C4-2B (cell line): Measurements from ENCODE around the gene TLK2.
A peak's percentile ranks its signal among the peaks of the same experiment; 100 is the strongest.

Experiments
- H3K27ac ChIP-seq: fragments of 450-650 bp; 2 replicates; pipeline ENCODE4 v1.5.1; 2017
- ZFX ChIP-seq: fragments of 450-650 bp; IDR thresholded peaks from 2 replicates; pipeline ENCODE4 v1.6.1; 2017
- TF ChIP-seq, protein P1 (sequence below): fragments of 450-650 bp; conservative IDR thresholded peaks from 2 replicates; pipeline ENCODE4 v1.5.1; 2017; ENCODE audit warnings: mild to moderate bottlenecking

TLK2 gene

DNA sequence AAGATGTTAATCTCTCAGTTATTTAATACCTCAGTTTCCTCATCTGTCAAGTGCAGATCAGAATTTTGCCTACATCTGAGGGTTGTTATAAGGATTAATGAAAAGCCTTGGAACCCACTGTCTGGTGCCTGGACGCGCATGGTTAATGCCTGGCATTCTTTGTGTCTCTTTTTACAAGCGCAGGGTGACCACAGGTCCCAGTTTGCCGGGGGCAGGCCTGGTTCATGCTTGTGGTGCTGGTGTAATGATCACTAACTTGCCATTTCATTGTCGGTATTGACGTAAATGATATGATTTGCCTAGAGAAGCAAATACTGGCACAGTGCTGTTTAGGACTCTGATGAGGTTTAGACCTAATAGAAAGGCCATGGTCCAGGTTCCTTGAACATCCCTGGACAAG, 172.0 kb downstream of the TLK2 start:
- TF ChIP-seq, protein P1, sequence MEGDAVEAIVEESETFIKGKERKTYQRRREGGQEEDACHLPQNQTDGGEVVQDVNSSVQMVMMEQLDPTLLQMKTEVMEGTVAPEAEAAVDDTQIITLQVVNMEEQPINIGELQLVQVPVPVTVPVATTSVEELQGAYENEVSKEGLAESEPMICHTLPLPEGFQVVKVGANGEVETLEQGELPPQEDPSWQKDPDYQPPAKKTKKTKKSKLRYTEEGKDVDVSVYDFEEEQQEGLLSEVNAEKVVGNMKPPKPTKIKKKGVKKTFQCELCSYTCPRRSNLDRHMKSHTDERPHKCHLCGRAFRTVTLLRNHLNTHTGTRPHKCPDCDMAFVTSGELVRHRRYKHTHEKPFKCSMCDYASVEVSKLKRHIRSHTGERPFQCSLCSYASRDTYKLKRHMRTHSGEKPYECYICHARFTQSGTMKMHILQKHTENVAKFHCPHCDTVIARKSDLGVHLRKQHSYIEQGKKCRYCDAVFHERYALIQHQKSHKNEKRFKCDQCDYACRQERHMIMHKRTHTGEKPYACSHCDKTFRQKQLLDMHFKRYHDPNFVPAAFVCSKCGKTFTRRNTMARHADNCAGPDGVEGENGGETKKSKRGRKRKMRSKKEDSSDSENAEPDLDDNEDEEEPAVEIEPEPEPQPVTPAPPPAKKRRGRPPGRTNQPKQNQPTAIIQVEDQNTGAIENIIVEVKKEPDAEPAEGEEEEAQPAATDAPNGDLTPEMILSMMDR, result no peak
- no peak overlapping the region for H3K27ac ChIP-seq

GRCh38 chr17:62652251-62653001, 173.8 kb downstream of the TLK2 start:
- H3K27ac ChIP-seq, result peak overlapping the region; percentile 60
- TF ChIP-seq, protein P1, result no peak
- TF ChIP-seq ZFX, result peak; percentile 57; the same call in 1 of the 2 replicates

DNA sequence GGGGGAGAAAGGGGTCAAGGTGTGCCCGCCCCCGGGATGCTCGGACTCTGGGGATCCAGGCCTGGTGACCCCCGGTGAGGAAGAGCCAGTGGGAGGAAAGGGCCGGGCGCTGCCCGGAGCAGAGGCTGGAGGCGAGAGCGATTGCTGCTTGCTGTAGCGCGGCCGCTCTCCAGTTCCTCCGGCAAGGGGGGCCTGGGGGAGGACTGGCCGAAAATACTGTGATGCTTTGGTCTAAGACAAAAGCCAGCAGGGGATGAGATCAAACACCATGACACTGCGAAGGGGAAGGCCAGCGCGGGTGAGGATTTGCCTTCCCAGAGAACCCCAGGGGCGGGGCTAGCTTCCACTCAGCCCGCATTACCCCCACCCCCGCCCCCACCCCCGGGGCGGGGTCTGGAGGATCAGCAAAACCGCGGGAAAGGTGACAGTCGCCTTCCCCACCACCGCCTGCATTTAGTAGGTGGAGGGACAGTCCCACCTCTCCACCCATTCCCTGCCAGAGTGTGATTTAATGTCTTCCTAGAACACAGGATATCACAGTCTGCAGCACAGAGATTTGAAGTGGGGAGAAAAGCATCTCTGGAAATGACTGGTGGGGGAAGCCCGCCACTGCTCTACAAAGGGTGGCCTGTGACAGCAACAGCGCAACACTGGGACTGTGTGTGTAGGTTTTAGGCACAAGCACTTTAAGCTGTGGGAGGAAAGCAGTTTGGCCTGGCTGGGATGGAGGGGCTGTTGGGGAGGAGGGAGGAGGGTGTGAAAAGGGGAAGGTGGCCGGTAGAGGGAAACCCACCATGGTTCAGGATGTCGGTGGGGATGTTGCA, 174.6 kb downstream of the TLK2 start:
- no peak for TF ChIP-seq ZFX
- TF ChIP-seq, protein P1, result no peak
- H3K27ac ChIP-seq, result peak overlapping the region; percentile 60

DNA sequence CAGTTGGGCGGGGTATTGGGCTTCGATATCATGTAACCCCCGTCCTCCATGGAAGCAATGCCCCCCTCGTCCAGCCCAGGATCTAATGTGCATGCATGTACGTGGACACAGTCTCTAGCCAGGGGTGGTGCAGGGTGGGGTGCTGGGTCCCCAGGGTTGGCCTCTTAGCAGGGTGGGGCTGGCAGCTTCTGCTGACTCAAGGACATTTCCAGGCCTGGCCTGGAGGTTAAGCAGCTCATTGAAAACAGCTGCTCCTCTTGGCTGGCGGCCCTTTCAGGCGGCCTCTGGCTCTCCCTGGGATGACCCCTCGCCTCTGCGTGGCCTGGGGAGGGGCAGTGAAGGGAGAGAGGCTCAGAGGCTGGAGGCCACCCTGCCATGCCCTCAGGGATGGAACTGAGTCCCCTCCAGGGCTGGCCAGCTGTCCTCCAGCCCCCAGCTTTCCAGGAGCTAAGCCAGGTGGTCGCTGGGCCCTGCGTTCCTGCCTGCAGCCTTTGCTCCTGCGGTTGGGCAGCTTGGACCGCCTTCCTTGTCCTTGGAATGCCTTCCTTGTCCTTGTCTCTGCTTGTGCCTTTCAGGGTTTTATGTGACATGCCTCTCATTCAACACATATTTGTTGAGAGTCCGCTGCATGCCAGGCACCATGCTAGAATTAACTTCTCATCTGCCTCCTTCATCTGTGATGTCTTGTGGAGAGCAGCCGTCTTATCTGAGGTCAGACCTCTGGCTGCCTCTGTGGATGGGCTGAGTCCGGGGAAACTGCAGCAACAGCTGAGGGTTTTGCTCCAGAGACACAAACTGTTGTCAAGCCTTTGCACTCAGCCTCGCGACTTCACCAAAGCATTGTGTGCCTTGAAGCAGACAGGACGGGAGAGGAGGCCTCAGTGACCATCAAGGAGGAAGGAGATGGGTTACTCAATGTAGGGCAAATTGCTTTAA, 175.5 kb downstream of the TLK2 start:
- H3K27ac ChIP-seq, result no peak overlapping the region
- no peak for TF ChIP-seq ZFX
- TF ChIP-seq, protein P1, result no peak

GRCh38 chr17:62655656-62656055, 177.0 kb downstream of the TLK2 start:
- TF ChIP-seq, protein P1, result no peak
- no peak for TF ChIP-seq ZFX
- no peak overlapping the region for H3K27ac ChIP-seq

DNA sequence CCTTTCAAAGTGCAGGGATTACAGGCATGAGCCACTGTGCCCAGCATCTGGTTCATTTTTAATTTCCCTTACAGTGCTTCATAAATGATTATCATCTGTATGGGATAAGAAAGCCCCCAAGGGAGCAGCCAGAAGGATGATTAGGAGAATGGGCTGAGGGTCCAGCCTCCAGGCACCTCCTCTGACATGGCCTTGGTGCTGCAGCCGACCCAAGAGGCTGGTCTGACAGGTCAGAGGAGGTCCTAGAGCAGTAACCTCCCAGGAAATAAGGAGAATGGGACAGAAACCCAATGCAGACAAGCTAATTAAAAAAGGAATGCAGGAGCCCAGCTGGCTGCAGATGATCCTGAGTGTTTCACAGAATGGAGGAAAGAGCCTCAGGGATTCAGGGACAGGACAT, 177.8 kb downstream of the TLK2 start:
- TF ChIP-seq ZFX, result no peak
- TF ChIP-seq, protein P1, result no peak
- no peak overlapping the region for H3K27ac ChIP-seq
